HFF-Myc (cell line): ENCODE data around the gene CHRM2.

Source experiments
- DNase-seq: peaks from one replicate; pipeline ENCODE4 v3.0.0-alpha.2; 2011; ENCODE audit warnings: low read depth; ENCODE audit errors: extremely low read depth
- H3K4me3 ChIP-seq: replicated peaks from 2 replicates; pipeline ENCODE4 v1.5.1; 2011; ENCODE audit warnings: low read depth, mild to moderate bottlenecking, control low read depth, low read length
- CTCF ChIP-seq: IDR thresholded peaks from 2 replicates; pipeline ENCODE4 v1.5.1; 2012; ENCODE audit warnings: mild to moderate bottlenecking, low read depth, low read length, control low read depth; ENCODE audit errors: missing control alignments

The CHRM2 gene

GRCh38 chr7:136890399-136890798 lies 21.9 kb downstream of the CHRM2 start:
- DNase-seq: no peak
- H3K4me3 ChIP-seq: no peak overlapping the region
- TF ChIP-seq CTCF: no peak

GRCh38 chr7:136891850-136892249 lies 23.4 kb downstream of the CHRM2 start:
- TF ChIP-seq CTCF: no peak
- DNase-seq: no peak
- no peak overlapping the region for H3K4me3 ChIP-seq

DNA sequence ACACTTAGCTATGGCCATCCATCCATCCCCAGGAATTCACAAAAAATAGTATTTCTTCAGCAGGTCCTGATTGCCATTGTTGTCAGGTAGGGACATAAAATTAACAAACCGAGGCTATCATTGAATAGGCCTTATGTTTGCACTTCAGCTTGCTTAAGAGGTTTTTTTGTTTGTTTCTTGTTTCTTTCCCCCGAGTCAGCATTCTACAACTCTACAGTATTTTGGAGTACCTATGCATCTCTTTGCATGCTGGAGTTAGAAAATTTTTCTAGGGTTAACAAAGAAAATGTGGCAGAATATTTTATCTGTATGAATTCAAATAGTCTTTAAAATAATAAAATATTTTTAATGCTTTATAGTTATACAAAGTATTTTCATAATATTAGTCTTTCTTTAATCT lies 26.3 kb downstream of the CHRM2 start:
- no peak for TF ChIP-seq CTCF
- H3K4me3 ChIP-seq: no peak overlapping the region
- DNase-seq: no peak

- TF ChIP-seq CTCF: no peak
- H3K4me3 ChIP-seq: no peak overlapping the region
- DNase-seq: no peak
Measured at GRCh38 chr7:136897676-136898075, 29.2 kb downstream of the CHRM2 start.

DNA sequence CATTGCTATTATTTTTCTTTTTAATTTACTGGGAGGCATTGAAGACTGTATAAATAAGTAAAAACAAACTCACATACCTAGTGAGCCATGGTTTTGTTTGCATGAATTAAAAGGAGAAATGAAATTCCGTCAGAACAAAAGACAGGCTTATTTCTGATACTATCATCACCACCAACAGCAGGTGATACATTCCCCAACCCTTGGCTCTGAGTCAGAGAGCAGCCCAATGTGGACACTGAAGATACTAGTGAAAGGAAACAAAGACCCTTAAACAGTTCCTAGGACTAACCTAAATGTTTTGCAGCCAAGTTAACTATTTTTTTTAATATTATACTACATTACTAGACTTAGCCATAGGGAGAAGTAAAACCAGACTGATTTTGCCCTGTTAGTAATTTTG lies 31.6 kb downstream of the CHRM2 start:
- TF ChIP-seq CTCF: no peak
- no peak for DNase-seq
- H3K4me3 ChIP-seq: no peak overlapping the region

- no peak overlapping the region for H3K4me3 ChIP-seq
- TF ChIP-seq CTCF: no peak
- DNase-seq: no peak
Measured at GRCh38 chr7:136910771-136911170, 42.3 kb downstream of the CHRM2 start.

GRCh38 chr7:136911344-136911743 lies 42.9 kb downstream of the CHRM2 start:
- no peak for TF ChIP-seq CTCF
- H3K4me3 ChIP-seq: no peak overlapping the region
- no peak for DNase-seq
